K562 (cell line): ENCODE data around the gene ABHD17C. TPM values are rescaled to one million over a fixed set of nuclear protein-coding genes. Genes with fewer than 3 reads are reported as not detected.

Experiments used
- CAMTA2 ChIP-seq: fragments of 250-450 bp; sonication (Bioruptor Pico); conservative IDR thresholded peaks from 2 replicates; pipeline ENCODE4 v1.5.1; 2022
- EGR1 ChIP-seq: fragments of 450-650 bp; conservative IDR thresholded peaks from 2 replicates; pipeline ENCODE4 v1.6.1; 2017; ENCODE audit warnings: mild to moderate bottlenecking
- ESRRB ChIP-seq: fragments of 250-450 bp; sonication (Bioruptor Pico); IDR thresholded peaks from 2 replicates; pipeline ENCODE4 v1.5.0; 2020; ENCODE audit warnings: mild to moderate bottlenecking, moderate library complexity, borderline replicate concordance
- FIP1L1 ChIP-seq: fragments of 200-400 bp; formaldehyde crosslinking; IDR thresholded peaks from 2 replicates; pipeline ENCODE4 v1.6.1; 2018; ENCODE audit warnings: mild to moderate bottlenecking, low read depth, low read length; ENCODE audit not compliant: poor library complexity, severe bottlenecking
- GTF2E2 ChIP-seq: fragments of 200-800 bp; sonication (Bioruptor generic); IDR thresholded peaks from 2 replicates; pipeline ENCODE4 v1.6.1; 2016; ENCODE audit warnings: missing genetic modification characterization, missing compliant biosample characterization
- KDM4B ChIP-seq, 2 experiments: fragments of 450-650 bp in 1 of 2; sonication (generic) in 1 of 2; IDR thresholded peaks; 2 replicates each; pipeline ENCODE4 v1.6.1; 2016 to 2017; ENCODE audit warnings: borderline replicate concordance in 2 of 2, antibody characterized with exemption in 1 of 2, low read depth in 1 of 2, mild to moderate bottlenecking in 1 of 2
- KLF6 ChIP-seq: fragments of 250-450 bp; sonication (Bioruptor Pico); IDR thresholded peaks from 2 replicates; pipeline ENCODE4 v1.4.0; 2020; ENCODE audit warnings: mild to moderate bottlenecking, moderate library complexity, borderline replicate concordance
- NRF1 ChIP-seq, 2 experiments: fragments of 450-650 bp; IDR thresholded peaks in 1 of 2; conservative IDR thresholded peaks in 1 of 2; 2 replicates each; pipeline ENCODE4 v1.6.1; 2014; ENCODE audit warnings: mild to moderate bottlenecking in 2 of 2
- PHF8 ChIP-seq: fragments of 200-600 bp; sonication (generic); IDR thresholded peaks from 2 replicates; pipeline ENCODE4 v1.6.1; 2012; ENCODE audit warnings: mixed run types, mild to moderate bottlenecking, inconsistent platforms, low read length, moderate library complexity, borderline replicate concordance
- PREB ChIP-seq: sonication (generic); formaldehyde crosslinking; IDR thresholded peaks from 2 replicates; pipeline ENCODE4 v1.8.1; 2023; ENCODE audit warnings: mild to moderate bottlenecking, missing genetic modification reagents
- PTRF ChIP-seq: fragments of 450-650 bp; IDR thresholded peaks from 2 replicates; pipeline ENCODE4 v1.6.1; 2016; ENCODE audit warnings: mild to moderate bottlenecking, missing genetic modification characterization, missing compliant biosample characterization
- RAD21 ChIP-seq, 2 experiments: fragments of 250-450 bp in 1 of 2; fragments of 450-650 bp in 1 of 2; sonication (Bioruptor Pico) in 1 of 2; formaldehyde crosslinking in 1 of 2; IDR thresholded peaks in 1 of 2; conservative IDR thresholded peaks in 1 of 2; 2 replicates each; pipeline versions ENCODE4 v1.4.0 to v1.8.0; 2020 to 2022; ENCODE audit warnings: mild to moderate bottlenecking in 2 of 2, moderate library complexity in 1 of 2
- RB1 ChIP-seq: fragments of 450-650 bp; IDR thresholded peaks from 2 replicates; pipeline ENCODE4 v1.6.1; 2017; ENCODE audit warnings: low read depth, mild to moderate bottlenecking
- SIX5 ChIP-seq, 2 experiments: IDR thresholded peaks; 2 replicates each; pipeline ENCODE4 v1.6.1; 2011; ENCODE audit warnings: low read length in 2 of 2, borderline replicate concordance in 1 of 2, low read depth in 1 of 2, mild to moderate bottlenecking in 1 of 2, moderate library complexity in 1 of 2; ENCODE audit not compliant: insufficient read depth in 1 of 2
- SMARCA4 ChIP-seq: fragments of 450-650 bp; IDR thresholded peaks from 2 replicates; pipeline ENCODE4 v1.6.1; 2016
- SRSF1 ChIP-seq: fragments of 200-400 bp; formaldehyde crosslinking; IDR thresholded peaks from 2 replicates; pipeline ENCODE4 v1.6.1; 2017; ENCODE audit warnings: mild to moderate bottlenecking, low read depth, low read length, moderate library complexity
- STAG1 ChIP-seq: sonication (generic); formaldehyde crosslinking; IDR thresholded peaks from 2 replicates; pipeline ENCODE4 v1.5.0; 2020; ENCODE audit warnings: missing genetic modification reagents, borderline replicate concordance
- TBL1XR1 ChIP-seq, 2 experiments: IDR thresholded peaks; 2 replicates each; pipeline ENCODE4 v1.6.1; 2012; ENCODE audit warnings: improper control_type of control experiment in 2 of 2, low read length in 2 of 2, mild to moderate bottlenecking in 1 of 2
- U2AF2 ChIP-seq: fragments of 200-400 bp; formaldehyde crosslinking; optimal IDR thresholded peaks from 2 replicates; pipeline ENCODE3; 2017; ENCODE audit warnings: low read depth, mild to moderate bottlenecking, low read length
- ZFP36 ChIP-seq: fragments of 150-350 bp; IDR thresholded peaks from 2 replicates; pipeline ENCODE4 v1.6.1; 2018; ENCODE audit warnings: low read length, low read depth; ENCODE audit not compliant: partially characterized antibody
- ZFP91 ChIP-seq: sonication (generic); formaldehyde crosslinking; IDR thresholded peaks from 2 replicates; pipeline ENCODE4 v1.8.0; 2022; ENCODE audit warnings: mild to moderate bottlenecking, missing genetic modification reagents
- ZNF146 ChIP-seq: IDR thresholded peaks from one replicate; pipeline ENCODE4 v1.6.1; 2018; ENCODE audit warnings: missing compliant biosample characterization; ENCODE audit not compliant: unreplicated experiment
- ZNF398 ChIP-seq: fragments of 250-450 bp; sonication (Bioruptor Pico); IDR thresholded peaks from 2 replicates; pipeline ENCODE4 v1.8.0; 2021; ENCODE audit warnings: moderate library complexity, mild to moderate bottlenecking, inconsistent platforms
- ZNF707 ChIP-seq: fragments of 250-450 bp; sonication (Bioruptor Pico); conservative IDR thresholded peaks from 2 replicates; pipeline ENCODE4 v1.8.0; 2022; ENCODE audit warnings: inconsistent platforms, mild to moderate bottlenecking, moderate library complexity
- polyA plus RNA-seq, 8 experiments: library from polyadenylated mRNA; depleted of rRNA in 4 of 8; stranded (reverse) in 5 of 8; unstranded in 3 of 8; fragments of >200 nt; fragmentation: Nextera tagmentation in 2 of 8; fragmentation: Illumina TruSeq in 1 of 8; extraction: Ambion mirVana in 2 of 8; extraction: Trizol in 1 of 8; gene quantifications; 2 replicates each; pipeline versions ENCODE4 v1.2.1 to v1.2.3, GENCODE V29; 2011 to 2014; ENCODE audit warnings: inconsistent platforms in 1 of 8, missing spikeins in 1 of 8
- total RNA-seq, 7 experiments: library from RNA; depleted of rRNA in 6 of 7; stranded (reverse); fragments of >200 nt in 6 of 7; fragmentation: Illumina TruSeq in 2 of 7; extraction: Trizol in 2 of 7; gene quantifications; 2 replicates each; pipeline versions ENCODE4 v1.2.1 to v1.2.3, GENCODE V29; 2011 to 2021; ENCODE audit warnings: low replicate concordance in 1 of 7

Gene ABHD17C
- total and polyA plus RNA-seq, 9 of the 15 experiments (the other 6 are each of a cell fraction or from before 2014, with no cell fraction given), result 0.04 to 0.42 (median 0.19) TPM; not detected in 1

GRCh38 chr15:80778964-80779657 lies 84.0 kb downstream of the ABHD17C start, which contains the start of gene CEMIP (continued):
- TF ChIP-seq ZFP91 (CRISPR knock-in tag), result no peak
- no peak for TF ChIP-seq SMARCA4
- TF ChIP-seq CAMTA2 (CRISPR knock-in tag), result no peak
- no peak for TF ChIP-seq PTRF
- no peak for TF ChIP-seq KLF6
- peak; percentile 28 for TF ChIP-seq EGR1
- TF ChIP-seq FIP1L1, result no peak
- peak; percentile 45 to 82 for TF ChIP-seq RAD21 (CRISPR knock-in tag; conservative IDR thresholded peaks at IDR 0.05 in 1 of 2, IDR thresholded peaks at IDR 0.05 in 1 of 2)
- no peak for TF ChIP-seq PREB
- TF ChIP-seq STAG1, result peak; percentile 53; the same call in 1 of the 2 replicates
- no peak for TF ChIP-seq ZNF707 (CRISPR knock-in tag)
- no peak for TF ChIP-seq ZNF398
- TF ChIP-seq U2AF2, result no peak
- TF ChIP-seq ZFP36, result no peak
- no peak for TF ChIP-seq SIX5 (IDR thresholded peaks at IDR 0.05; ENCODE audit: borderline replicate concordance in 1 of 2, insufficient read depth in 1 of 2, low read depth in 1 of 2, low read length in 2 of 2)
- TF ChIP-seq RB1, result peak; percentile 50; the same call in 1 of the 2 replicates
- TF ChIP-seq GTF2E2 (tag), result no peak
- no peak; a peak in 1 of 4 replicates for TF ChIP-seq NRF1 (conservative IDR thresholded peaks at IDR 0.05 in 1 of 2, IDR thresholded peaks at IDR 0.05 in 1 of 2)
- no peak for TF ChIP-seq ESRRB (CRISPR knock-in tag)
- TF ChIP-seq SRSF1, result no peak
- TF ChIP-seq ZNF146, result no peak
- no peak for TF ChIP-seq KDM4B (IDR thresholded peaks at IDR 0.05; ENCODE audit: borderline replicate concordance in 2 of 2, low read depth in 1 of 2)
- no peak for TF ChIP-seq TBL1XR1 (IDR thresholded peaks at IDR 0.05; ENCODE audit: low read length in 2 of 2)
- no peak for TF ChIP-seq PHF8
